Limb (tissue), 2 donors: ENCODE results near the gene BARX1.
"Not testable (repeated sequence)": the region's sequence is repeated elsewhere in the genome, so short reads cannot be mapped to it uniquely, and the experiment has no call there.

Source experiments
- DNase-seq, 2 donors: peaks; one replicate each; pipeline ENCODE4 v3.0.0-alpha.2; 2016; ENCODE audit errors: extremely low spot score in 2 of 2

Gene BARX1

DNA sequence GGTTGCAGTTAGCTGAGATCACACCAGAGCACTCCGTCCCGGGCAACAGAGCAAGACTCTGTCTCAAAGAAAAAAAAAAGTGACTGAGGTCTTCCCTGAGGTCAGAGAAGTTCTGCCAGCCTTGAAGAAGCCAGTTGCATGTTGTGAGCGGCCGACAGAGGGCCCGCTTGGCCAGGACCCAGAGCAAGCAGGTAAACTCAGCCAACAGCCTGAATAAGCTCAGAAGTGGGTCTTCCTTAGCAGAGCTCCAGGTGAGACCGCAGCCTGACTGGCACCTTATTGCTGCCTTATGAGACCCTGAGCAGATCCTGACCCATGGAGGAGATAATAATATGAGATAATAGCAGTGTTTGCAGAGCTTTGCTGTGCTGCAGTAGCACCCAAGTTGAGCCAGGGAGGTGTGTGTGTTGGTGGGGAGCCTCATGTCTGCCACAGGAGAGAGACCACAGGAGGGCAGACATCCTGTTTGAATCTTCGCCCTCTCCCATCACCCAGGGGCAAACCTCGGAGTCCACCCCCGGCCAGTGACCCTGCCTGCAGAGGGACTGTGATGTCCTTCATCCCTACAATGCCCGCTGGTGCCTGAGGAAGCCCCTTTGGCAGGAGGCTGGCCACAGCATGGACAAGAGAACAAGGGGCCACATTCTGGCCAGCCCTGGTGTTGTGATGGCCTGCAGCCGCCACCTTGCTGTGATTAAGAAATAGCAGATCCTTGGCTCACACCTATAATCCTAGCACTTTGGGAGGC lies 10.8 kb upstream of the BARX1 start:
- no peak for DNase-seq

GRCh38 chr9:93964685-93965084 lies 9.5 kb upstream of the BARX1 start:
- DNase-seq, result no peak

DNA sequence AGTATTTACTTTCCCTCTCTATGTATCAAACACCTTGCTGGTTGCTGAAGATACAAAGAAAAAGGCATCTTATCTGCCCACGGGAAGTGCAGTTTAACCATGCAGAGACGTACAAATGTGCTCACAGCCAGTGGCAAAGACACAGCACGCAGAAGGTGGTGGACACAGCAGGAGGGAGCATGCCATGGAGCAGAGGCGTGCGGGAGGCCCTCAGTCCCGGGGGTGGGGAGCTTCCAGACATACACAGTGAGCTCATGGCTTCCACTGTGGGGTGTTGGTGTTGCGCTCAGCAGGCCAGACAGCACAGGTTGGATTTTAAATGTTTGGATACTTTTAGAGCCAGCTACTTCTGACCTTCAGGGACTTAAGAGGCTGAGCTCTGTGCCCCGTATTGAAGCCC lies 8.8 kb upstream of the BARX1 start:
- no peak for DNase-seq

DNA sequence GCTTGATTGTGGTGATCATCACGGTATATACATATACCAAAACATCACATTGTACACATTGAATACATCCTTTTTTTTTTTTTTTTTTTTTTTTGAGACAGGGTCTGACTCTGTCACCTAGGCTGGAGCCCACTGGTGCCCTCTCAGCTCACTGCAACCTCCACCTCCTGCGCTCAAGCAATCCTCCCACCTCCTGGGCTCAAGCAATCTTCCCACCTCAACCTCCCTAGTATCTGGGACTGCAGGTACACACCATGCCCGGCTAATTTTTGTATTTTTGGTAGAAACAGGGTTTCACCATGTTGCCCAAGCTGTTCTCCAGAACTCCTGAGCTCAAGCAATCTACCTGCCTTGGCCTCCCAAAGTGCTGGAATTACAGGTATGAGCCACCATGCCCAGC lies 8.3 kb upstream of the BARX1 start:
- not testable (repeated sequence) for DNase-seq

GRCh38 chr9:93962561-93963440 lies 7.6 kb upstream of the BARX1 start:
- DNase-seq, result peak; percentile 87 to 94

DNA sequence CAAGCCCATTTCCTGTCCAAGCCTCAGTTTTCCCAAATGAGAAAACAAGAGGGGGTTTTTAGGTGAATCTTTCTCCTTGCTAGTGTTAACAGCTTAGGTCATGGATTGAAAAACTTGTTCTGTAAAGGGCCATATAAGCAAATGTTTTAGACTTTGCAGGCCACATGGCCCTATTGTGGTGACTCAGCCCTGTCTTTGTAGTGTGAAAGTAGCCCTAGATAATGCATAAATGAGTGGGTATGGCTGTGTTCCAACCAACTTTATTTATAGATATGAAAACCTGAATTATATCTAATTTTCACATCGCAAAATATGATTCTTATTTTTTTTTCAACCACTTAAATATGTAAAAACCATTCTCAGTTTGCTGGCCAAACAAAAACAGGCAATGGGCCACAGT lies 6.9 kb upstream of the BARX1 start:
- no peak for DNase-seq

DNA sequence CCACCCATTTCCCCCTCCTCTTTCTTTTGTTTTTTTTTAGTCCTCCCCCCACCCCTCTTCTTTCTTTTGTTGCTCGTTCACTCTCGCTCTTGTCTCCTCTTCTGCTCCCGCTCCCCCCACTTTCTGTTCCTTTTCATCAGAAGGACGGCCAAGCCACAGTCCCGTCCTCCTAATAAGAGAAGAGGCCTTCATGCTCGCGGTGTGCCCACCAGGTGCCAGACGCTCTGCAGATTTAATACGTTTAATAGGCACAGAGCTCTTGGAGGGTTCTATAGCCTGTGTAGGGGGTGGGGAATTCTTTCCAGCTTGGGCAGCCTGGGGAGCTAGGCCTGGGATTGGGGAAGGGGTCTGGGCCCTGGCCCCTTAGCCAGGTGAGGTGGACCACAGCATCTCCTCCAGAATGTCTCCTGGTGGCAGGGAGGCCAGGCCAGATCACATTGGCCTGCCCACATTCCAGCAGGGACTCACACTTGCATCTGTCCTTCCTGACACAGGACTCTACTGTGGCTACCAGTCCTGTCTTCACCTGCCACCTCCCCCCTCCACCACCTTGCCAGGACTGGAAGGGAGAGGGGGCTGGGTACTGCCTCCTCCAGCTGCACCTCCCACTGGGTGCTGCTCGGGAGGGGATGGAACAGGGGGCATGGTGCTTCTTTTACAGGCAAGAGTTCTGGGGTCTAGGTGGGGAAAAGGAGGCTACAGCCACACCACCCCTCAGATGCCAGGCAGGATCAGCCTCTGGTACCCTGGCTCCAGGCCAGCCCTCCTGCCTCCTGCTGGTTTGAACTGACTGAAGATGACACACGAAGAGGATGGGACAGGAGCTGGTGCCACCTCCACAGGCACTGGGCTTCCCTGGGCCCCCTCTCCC lies 6.1 kb upstream of the BARX1 start:
- DNase-seq, result no peak

DNA sequence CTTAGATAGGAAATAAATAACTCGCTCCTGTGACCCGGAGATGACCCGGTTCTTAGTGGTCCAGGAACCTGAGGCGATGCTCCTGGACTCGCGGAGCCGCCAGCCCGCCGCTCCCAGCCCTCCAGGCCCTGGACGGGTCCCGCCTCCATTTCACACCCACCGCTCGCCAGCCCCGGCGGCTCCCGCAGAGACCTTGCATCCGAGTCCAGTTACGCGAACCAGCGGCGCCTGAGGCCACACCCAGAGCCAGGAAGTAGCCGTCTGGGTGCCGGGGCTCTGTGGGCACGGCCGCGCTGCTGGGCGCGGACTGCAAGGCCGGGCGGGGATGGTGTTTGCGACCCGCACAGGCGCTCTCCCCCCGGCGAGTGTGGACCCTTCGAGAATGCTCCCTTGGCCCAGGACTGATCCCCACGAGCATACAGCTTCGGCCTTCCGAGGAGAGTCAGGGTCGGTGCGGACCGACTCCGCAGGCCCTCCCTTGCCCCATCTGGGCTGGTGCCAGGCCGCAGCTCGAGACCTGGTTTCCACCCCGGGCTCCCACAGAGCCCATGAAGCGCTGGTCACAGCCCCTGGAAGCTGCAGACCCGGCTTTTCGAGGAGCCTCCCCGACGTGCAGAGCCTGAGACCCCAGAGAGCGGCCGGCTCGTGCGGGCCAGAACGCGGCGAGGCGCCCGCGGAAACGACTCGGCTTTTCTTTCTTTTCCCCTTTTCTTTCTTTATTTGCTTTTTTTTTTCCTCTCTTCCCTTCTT lies 5.2 kb upstream of the BARX1 start:
- no peak for DNase-seq

- no peak for DNase-seq
Observed at GRCh38 chr9:93959739-93960154, 4.6 kb upstream of the BARX1 start.

- DNase-seq, result peak in 1 of 2 donors; percentile 73
Observed at GRCh38 chr9:93958819-93959682, 3.9 kb upstream of the BARX1 start.

DNA sequence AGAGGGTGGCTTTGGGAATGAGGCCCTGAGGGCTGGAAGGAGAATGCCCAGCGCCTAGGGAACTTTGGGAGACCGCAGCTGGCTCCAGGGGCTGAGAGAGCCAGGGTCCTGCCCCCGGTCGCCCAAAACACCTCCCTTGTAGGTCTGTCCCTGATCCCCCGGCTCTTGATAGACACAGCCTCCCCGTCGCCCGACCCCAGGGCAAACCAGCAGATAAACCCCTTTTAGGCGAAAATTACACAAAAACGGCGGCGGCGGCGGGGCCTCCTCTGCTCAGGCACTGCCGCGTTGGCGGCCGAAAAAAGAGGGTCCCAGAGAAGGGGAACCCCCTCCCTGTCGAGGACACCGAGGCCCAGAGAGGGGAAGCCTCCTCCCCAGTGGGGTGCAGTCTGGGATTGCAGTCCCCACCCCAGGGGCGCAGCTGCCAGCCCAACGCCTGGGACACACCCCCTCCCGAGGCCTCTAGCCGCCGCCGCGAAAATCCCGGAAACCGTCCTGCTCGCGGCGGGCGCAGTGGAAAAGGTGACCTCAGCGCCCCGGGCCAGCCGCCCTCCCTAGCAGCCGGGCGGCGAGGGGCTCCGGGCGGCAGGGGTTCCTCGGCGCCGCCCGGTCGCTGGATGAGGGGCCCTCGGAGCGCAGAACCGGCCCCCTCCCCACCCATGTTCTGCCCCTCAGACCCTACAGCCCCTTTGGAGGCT lies 3.1 kb upstream of the BARX1 start:
- DNase-seq, result peak in 1 of 2 donors; percentile 79

GRCh38 chr9:93955981-93956784 lies 1.0 kb upstream of the BARX1 start:
- DNase-seq, result no peak

GRCh38 chr9:93954434-93955061 lies 607 bp downstream of the BARX1 start:
- peak in 1 of 2 donors; percentile 60 for DNase-seq

- DNase-seq, result no peak
Observed at GRCh38 chr9:93953496-93954433, 1.4 kb downstream of the BARX1 start.

DNA sequence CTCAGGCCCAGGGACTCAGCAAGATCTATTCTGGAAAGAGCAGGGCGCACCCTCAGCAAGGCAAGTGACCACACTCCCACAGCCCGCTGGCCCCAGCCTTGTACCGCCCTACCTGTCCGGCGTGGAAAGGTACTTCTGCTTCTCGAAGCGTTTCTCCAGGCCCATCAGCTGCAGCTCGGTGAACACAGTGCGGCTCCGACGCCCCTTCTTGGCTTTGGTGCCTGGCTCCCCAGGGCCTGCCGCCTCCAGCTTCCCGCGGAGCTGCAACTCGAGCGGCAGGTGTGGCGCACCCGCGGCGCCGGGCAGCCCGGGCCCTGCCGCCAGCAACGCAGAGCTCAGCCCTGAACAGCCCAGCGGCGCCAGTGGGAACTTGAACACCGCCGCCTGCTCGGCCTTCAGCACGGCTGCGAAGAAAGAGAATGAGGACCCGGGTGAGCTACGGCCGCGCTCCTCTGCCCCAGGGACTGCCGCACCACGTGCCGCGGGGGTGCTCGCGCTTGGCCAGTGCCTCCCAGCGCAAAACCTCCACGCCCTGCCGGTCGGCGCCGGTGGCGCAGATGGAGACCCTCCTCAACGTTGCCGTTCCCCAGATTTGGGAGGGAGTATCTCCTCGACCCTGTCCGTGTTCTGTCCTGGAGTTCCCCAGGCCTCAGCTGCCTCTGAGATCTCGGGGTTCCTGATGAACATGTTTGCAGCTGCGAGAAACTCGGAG lies 2.2 kb downstream of the BARX1 start:
- no peak for DNase-seq

GRCh38 chr9:93952119-93952783 lies 2.9 kb downstream of the BARX1 start:
- DNase-seq, result no peak
